G401 (cell line): ENCODE data around the gene KRT82. TPM values are rescaled to one million over a fixed set of nuclear protein-coding genes. Genes with fewer than 3 reads are reported as not detected.
"Not testable (repeated sequence)": the region's sequence is repeated elsewhere in the genome, so short reads cannot be mapped to it uniquely, and the experiment has no call there.

Experiments
- DNase-seq: peaks from one replicate; pipeline ENCODE4 v3.0.0-alpha.2; 2015; ENCODE audit warnings: low spot score
- in situ Hi-C: cut with HindIII; loops from 2 replicates; pipeline ENCODE4 v1.10.0; 2016; ENCODE audit warnings: low sequenced_read_pairs, mixed read lengths
- total RNA-seq: library from RNA; depleted of rRNA; stranded (reverse); fragments of >200 nt; shearing (Covaris generic); gene quantifications from 2 replicates; pipeline ENCODE4 v1.2.3, GENCODE V29; 2014

KRT82 gene
- total RNA-seq, 1 experiment from 2014 or later = not detected

- in situ Hi-C loops = no loop called here
- no peak for DNase-seq
Measured at GRCh38 chr12:52415870-52416750, 10.0 kb upstream of the KRT82 start.

GRCh38 chr12:52414936-52415335 lies 8.8 kb upstream of the KRT82 start:
- in situ Hi-C loops = no loop called here
- DNase-seq = no peak

- no peak for DNase-seq
- in situ Hi-C loops = no loop called here
Measured at GRCh38 chr12:52413782-52414345, 7.7 kb upstream of the KRT82 start.

- DNase-seq = no peak
- in situ Hi-C loops = no loop called here
Measured at GRCh38 chr12:52413202-52413601, 7.1 kb upstream of the KRT82 start.

GRCh38 chr12:52411815-52412214 lies 5.7 kb upstream of the KRT82 start:
- DNase-seq = no peak
- in situ Hi-C loops = no loop called here

- DNase-seq, in situ Hi-C loops: not testable (repeated sequence)
Measured at GRCh38 chr12:52410589-52411248, 4.6 kb upstream of the KRT82 start.

GRCh38 chr12:52407918-52408317 lies 1.8 kb upstream of the KRT82 start:
- in situ Hi-C loops = no loop called here
- no peak for DNase-seq

GRCh38 chr12:52404951-52405350 lies 1.2 kb downstream of the KRT82 start:
- no peak for DNase-seq
- in situ Hi-C loops = no loop called here

GRCh38 chr12:52403561-52403960 lies 2.6 kb downstream of the KRT82 start:
- no peak for DNase-seq
- in situ Hi-C loops = no loop called here

GRCh38 chr12:52402873-52403540 lies 3.1 kb downstream of the KRT82 start:
- in situ Hi-C loops = no loop called here
- DNase-seq = no peak

- in situ Hi-C loops = no loop called here
Measured at GRCh38 chr12:52402377-52402776, 3.8 kb downstream of the KRT82 start.

GRCh38 chr12:52401926-52402325 lies 4.2 kb downstream of the KRT82 start:
- in situ Hi-C loops = no loop called here
- DNase-seq = no peak

More at GRCh38 chr12:52402377-52402776, 3.8 kb downstream of the KRT82 start:
- DNase-seq = no peak

- in situ Hi-C loops = no loop called here
- no peak for DNase-seq
Measured at GRCh38 chr12:52401526-52401925, 4.6 kb downstream of the KRT82 start.

GRCh38 chr12:52400906-52401305 lies 5.2 kb downstream of the KRT82 start:
- in situ Hi-C loops = no loop called here
- no peak for DNase-seq

GRCh38 chr12:52399756-52400155 lies 6.4 kb downstream of the KRT82 start:
- no peak for DNase-seq
- in situ Hi-C loops = no loop called here

GRCh38 chr12:52398176-52398575 lies 8.0 kb downstream of the KRT82 start:
- DNase-seq = no peak
- in situ Hi-C loops = no loop called here

GRCh38 chr12:52396656-52397055 lies 9.5 kb downstream of the KRT82 start:
- in situ Hi-C loops = no loop called here
- DNase-seq = no peak

- DNase-seq = no peak
- in situ Hi-C loops = no loop called here
Measured at GRCh38 chr12:52395761-52396434, 10.2 kb downstream of the KRT82 start.

- in situ Hi-C loops = no loop called here
Measured at GRCh38 chr12:52394836-52395405, 11.2 kb downstream of the KRT82 start.

More at GRCh38 chr12:52394836-52395405, 11.2 kb downstream of the KRT82 start:
- DNase-seq = no peak
